Kidney (tissue), 14 donors: Measurements from ENCODE around the gene PIEZO2. TPM values are rescaled to one million over a fixed set of nuclear protein-coding genes. Genes with fewer than 3 reads are reported as not detected.
A peak's percentile ranks its signal among the peaks of the same experiment; 100 is the strongest.

Experiments
- DNase-seq, 5 donors: peaks; one replicate each; pipeline ENCODE4 v3.0.0-alpha.2; 2013 to 2020
- FAIRE-seq: peaks from 2 replicates; lab custom pipeline; 2012; peaks lifted over from hg19 to GRCh38; lab: Jason Lieb, UNC
- H3K27ac ChIP-seq, 2 donors: one replicate each; pipeline ENCODE4 v1.7.0; 2013; ENCODE audit warnings: low read depth in 2 of 2, low read length in 2 of 2, inconsistent platforms in 1 of 2
- H3K27me3 ChIP-seq: one replicate; pipeline ENCODE4 v1.7.1; 2013; ENCODE audit warnings: low read length, inconsistent platforms; ENCODE audit not compliant: control insufficient read depth, insufficient read depth
- H3K36me3 ChIP-seq, 3 donors: one replicate each; pipeline versions ENCODE4 v1.7.0 to v1.7.1; 2013; ENCODE audit warnings: low read length in 3 of 3, control low read depth in 1 of 3, inconsistent platforms in 1 of 3; ENCODE audit not compliant: insufficient read depth in 3 of 3, control insufficient read depth in 2 of 3
- H3K4me1 ChIP-seq, 3 donors: one replicate each; pipeline versions ENCODE4 v1.7.0 to v1.7.1; 2013; ENCODE audit warnings: low read length in 3 of 3, inconsistent platforms in 1 of 3, low read depth in 1 of 3; ENCODE audit not compliant: control insufficient read depth in 2 of 3, insufficient read depth in 2 of 3
- H3K4me3 ChIP-seq, 3 donors: one replicate each; pipeline versions ENCODE4 v1.7.0 to v1.8.1; 2013; ENCODE audit warnings: low read length in 3 of 3, control low read depth in 1 of 3, inconsistent platforms in 1 of 3
- H3K9ac ChIP-seq, 3 donors: one replicate each; pipeline versions ENCODE4 v1.7.0 to v1.7.1; 2013; ENCODE audit warnings: low read length in 3 of 3, control low read depth in 1 of 3, inconsistent platforms in 1 of 3
- H3K9me3 ChIP-seq, 3 donors: one replicate each; pipeline versions ENCODE4 v1.7.0 to v1.7.1; 2013; ENCODE audit warnings: low read length in 3 of 3, control low read depth in 1 of 3, inconsistent platforms in 1 of 3; ENCODE audit not compliant: control insufficient read depth in 2 of 3, insufficient read depth in 1 of 3
- CTCF ChIP-seq: IDR thresholded peaks from 3 replicates; pipeline ENCODE4 v1.5.1; 2012; ENCODE audit warnings: mild to moderate bottlenecking, moderate library complexity, borderline replicate concordance; ENCODE audit not compliant: insufficient read depth; ENCODE audit errors: extremely low read depth
- intact Hi-C: fragments of 100-400 bp; cut with DNase I; formaldehyde crosslinking; loops from one replicate; pipeline ENCODE4 v1.11.1; 2022
- polyA plus RNA-seq: library from polyadenylated mRNA; stranded (reverse); fragments of 350-450 nt; fragmentation: Illumina TruSeq; extraction: RNeasy Lipid Tissue Mini Kit (QIAGEN cat#74804); gene quantifications from one replicate; pipeline ENCODE4 v1.2.3, GENCODE V29; 2014; ENCODE audit warnings: low read depth, low replicate concordance; ENCODE audit not compliant: insufficient read depth
- total RNA-seq: library from RNA; stranded (reverse); fragmentation: NEBNext Ultra II Directional; extraction: Animal tissue kit (Norgen Biotek cat#: 25700); gene quantifications from one replicate; pipeline ENCODE4 v1.2.1, GENCODE V29; 2021
- donor health status: control.
- donor health status: control.
- donor health status: control.
- donor health status: control.
- donor health status: control.
- donor health status: DM: yes; HTN: yes; CAD: no.
- donor health status: Normal renal cell carcinoma (clear cell type).

Gene PIEZO2
- total and polyA plus RNA-seq, 2 donors from 2014 or later, result 1.1 to 4.1 TPM

- DNase-seq, result no peak
- intact Hi-C loops, result no loop called here
- Histone ChIP-seq H3K36me3 (no peaks in the 10 kb centered on the region), H3K9me3 (no peaks in the 10 kb centered on the region), H3K4me1 (no peaks in the 10 kb centered on the region), H3K9ac (no peak overlapping the region), H3K27me3 (no peaks in the 10 kb centered on the region), H3K27ac (no peak overlapping the region), H3K4me3 (no peak overlapping the region)
- no peak for FAIRE-seq
- TF ChIP-seq CTCF, result no peak
These were observed 123.7 kb downstream of the PIEZO2 start for GRCh38 chr18:11025671-11026070.

- H3K4me3 ChIP-seq, result no peak overlapping the region
- FAIRE-seq, result no peak
- intact Hi-C loops, result no loop called here
- no peak overlapping the region for H3K27ac ChIP-seq
- H3K4me1 ChIP-seq, result no peaks in the 10 kb centered on the region
- no peak for TF ChIP-seq CTCF
- no peak overlapping the region for H3K9ac ChIP-seq
- no peaks in the 10 kb centered on the region for H3K27me3 ChIP-seq
- H3K36me3 ChIP-seq, result no peaks in the 10 kb centered on the region
- no peaks in the 10 kb centered on the region for H3K9me3 ChIP-seq
- peak in 1 of 5 donors; percentile 33 for DNase-seq
These were observed 124.3 kb downstream of the PIEZO2 start for GRCh38 chr18:11024928-11025669.

- no peak for DNase-seq
- TF ChIP-seq CTCF, result no peak
- FAIRE-seq, result no peak
- Histone ChIP-seq H3K4me1 (no peaks in the 10 kb centered on the region), H3K27ac (no peak overlapping the region), H3K9ac (no peak overlapping the region), H3K4me3 (no peak overlapping the region), H3K9me3 (no peaks in the 10 kb centered on the region), H3K27me3 (no peaks in the 10 kb centered on the region), H3K36me3 (no peaks in the 10 kb centered on the region)
- intact Hi-C loops, result no loop called here
These were observed 127.9 kb downstream of the PIEZO2 start for GRCh38 chr18:11021477-11021876.
